Measurements from ENCODE around the gene IGF2R.

- TF ChIP-seq CTCF (IDR thresholded peaks at IDR 0.05) (no peak), EZH2 (IDR thresholded peaks at IDR 0.05) (no peak)
Measured at GRCh38 chr6:159977255-159977903, 8.5 kb downstream of the IGF2R start.

Measured in neural progenitor cell (in vitro differentiated cells).